Activated CD8-positive, alpha-beta T cell treated with anti-CD3 and anti-CD28 coated beads for 36 hours (primary cell): ENCODE data around the gene KCTD16. TPM values are rescaled to one million over a fixed set of nuclear protein-coding genes. Genes with fewer than 3 reads are reported as not detected.

Experiments
- ATAC-seq: fragments of 200-7000 bp; cut with Tn5 transposase; one replicate; pipeline ENCODE4 v1.10.0; 2021; ENCODE audit warnings: mild to moderate bottlenecking, moderate library complexity
- CTCF ChIA-PET: fragments of 350-600 bp; sonication (Branson Sonifier 250); formaldehyde crosslinking; loops from one replicate; lab custom pipeline; 2021; ENCODE audit warnings: antibody characterized with exemption; lab: Charles Lee
- POLR2A ChIA-PET: fragments of 350-600 bp; sonication (Branson Sonifier 250); formaldehyde crosslinking; loops from one replicate; lab custom pipeline; 2021; ENCODE audit warnings: antibody characterized with exemption; lab: Charles Lee
- DNase-seq: peaks from one replicate; pipeline ENCODE4 v3.0.0-alpha.2; 2020
- H3K27ac Mint-ChIP-seq: one replicate; pipeline ENCODE4 v1.8.0; 2021; ENCODE audit warnings: mild to moderate bottlenecking, mixed read lengths
- H3K27me3 Mint-ChIP-seq: one replicate; pipeline ENCODE4 v1.8.0; 2021; ENCODE audit warnings: mixed read lengths
- H3K36me3 Mint-ChIP-seq: one replicate; pipeline ENCODE4 v1.8.0; 2021; ENCODE audit warnings: low read depth, mixed read lengths
- H3K4me1 Mint-ChIP-seq: one replicate; pipeline ENCODE4 v1.8.0; 2021; ENCODE audit warnings: low read depth, mixed read lengths
- H3K4me3 Mint-ChIP-seq: one replicate; pipeline ENCODE4 v1.8.0; 2021; ENCODE audit warnings: mild to moderate bottlenecking, moderate library complexity, mixed read lengths
- H3K9me3 Mint-ChIP-seq: one replicate; pipeline ENCODE4 v1.8.0; 2021; ENCODE audit warnings: mixed read lengths
- intact Hi-C: fragments of 100-400 bp; cut with micrococcal nuclease; formaldehyde crosslinking; loops from one replicate; pipeline ENCODE4 v1.10.0; 2022
- total RNA-seq, 2 experiments: library from RNA; stranded (reverse); gene quantifications; one replicate each; pipeline ENCODE4 v1.2.3, GENCODE V29; 2021
- TF ChIP-seq, protein P1 (sequence below): fragments of 200-600 bp; IDR thresholded peaks from one replicate; pipeline ENCODE4 v1.8.0; 2022; ENCODE audit warnings: antibody characterized with exemption, mild to moderate bottlenecking

The KCTD16 gene
- total RNA-seq, 2 experiments from 2014 or later: 0.27 to 0.29 TPM

DNA sequence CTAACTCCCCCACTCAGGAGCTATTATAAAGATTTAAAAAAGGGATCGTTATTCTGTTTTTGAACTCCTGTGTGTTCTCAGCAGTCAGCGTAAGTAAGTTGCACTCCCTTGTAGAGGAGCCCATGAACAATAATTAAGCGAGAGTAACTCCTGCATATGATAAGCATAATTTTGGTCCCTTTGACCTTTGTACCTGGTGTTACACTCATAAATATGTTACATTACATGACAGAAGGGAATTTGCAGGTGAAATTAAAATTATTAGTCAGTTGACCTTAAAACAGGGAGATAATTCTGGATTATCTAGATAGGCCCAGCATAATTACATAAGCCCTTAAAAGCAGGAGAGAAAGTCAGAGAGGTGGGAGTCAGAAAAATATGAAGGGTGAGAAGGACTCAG lies 197.3 kb downstream of the KCTD16 start:
- Mint-ChIP-seq H3K36me3 (no peaks in the 10 kb centered on the region), H3K4me3 (no peak overlapping the region), H3K27ac (no peak overlapping the region), H3K4me1 (no peaks in the 10 kb centered on the region), H3K9me3 (no peaks in the 10 kb centered on the region), H3K27me3 (peaks cover 1% of the 10 kb centered on the region)
- intact Hi-C loops: no loop called here
- DNase-seq: no peak
- CTCF ChIA-PET: no interaction called here
- POLR2A ChIA-PET: no interaction called here
- TF ChIP-seq, protein P1, sequence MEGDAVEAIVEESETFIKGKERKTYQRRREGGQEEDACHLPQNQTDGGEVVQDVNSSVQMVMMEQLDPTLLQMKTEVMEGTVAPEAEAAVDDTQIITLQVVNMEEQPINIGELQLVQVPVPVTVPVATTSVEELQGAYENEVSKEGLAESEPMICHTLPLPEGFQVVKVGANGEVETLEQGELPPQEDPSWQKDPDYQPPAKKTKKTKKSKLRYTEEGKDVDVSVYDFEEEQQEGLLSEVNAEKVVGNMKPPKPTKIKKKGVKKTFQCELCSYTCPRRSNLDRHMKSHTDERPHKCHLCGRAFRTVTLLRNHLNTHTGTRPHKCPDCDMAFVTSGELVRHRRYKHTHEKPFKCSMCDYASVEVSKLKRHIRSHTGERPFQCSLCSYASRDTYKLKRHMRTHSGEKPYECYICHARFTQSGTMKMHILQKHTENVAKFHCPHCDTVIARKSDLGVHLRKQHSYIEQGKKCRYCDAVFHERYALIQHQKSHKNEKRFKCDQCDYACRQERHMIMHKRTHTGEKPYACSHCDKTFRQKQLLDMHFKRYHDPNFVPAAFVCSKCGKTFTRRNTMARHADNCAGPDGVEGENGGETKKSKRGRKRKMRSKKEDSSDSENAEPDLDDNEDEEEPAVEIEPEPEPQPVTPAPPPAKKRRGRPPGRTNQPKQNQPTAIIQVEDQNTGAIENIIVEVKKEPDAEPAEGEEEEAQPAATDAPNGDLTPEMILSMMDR: no peak
- ATAC-seq: no peak

DNA sequence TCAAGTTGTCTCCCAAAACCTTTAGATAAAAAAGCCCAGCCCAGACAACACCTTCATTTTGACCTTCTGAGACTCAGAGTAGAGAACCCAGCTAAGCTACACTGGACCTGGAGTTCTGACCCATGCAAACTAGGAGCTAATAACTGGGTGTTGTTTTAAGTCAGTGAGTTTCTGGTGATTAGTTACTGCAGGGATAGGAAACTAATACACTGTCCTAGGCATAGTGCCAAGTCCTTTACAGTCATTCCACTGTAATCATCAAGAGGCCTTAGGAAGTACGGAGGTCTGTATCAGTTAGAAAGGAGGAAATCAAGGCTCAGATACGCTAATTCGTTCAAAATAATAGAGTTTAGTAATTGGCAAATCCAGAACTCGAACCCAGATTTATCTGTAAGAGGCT lies 197.9 kb downstream of the KCTD16 start:
- TF ChIP-seq, protein P1: no peak
- ChIA-PET POLR2A (no interaction called here), CTCF (no interaction called here)
- H3K4me1 Mint-ChIP-seq: no peaks in the 10 kb centered on the region
- H3K4me3 Mint-ChIP-seq: no peak overlapping the region
- H3K27ac Mint-ChIP-seq: no peak overlapping the region
- no peaks in the 10 kb centered on the region for H3K9me3 Mint-ChIP-seq
- DNase-seq: no peak
- H3K27me3 Mint-ChIP-seq: peaks cover 1% of the 10 kb centered on the region
- no peaks in the 10 kb centered on the region for H3K36me3 Mint-ChIP-seq
- intact Hi-C loops: no loop called here
- no peak for ATAC-seq

DNA sequence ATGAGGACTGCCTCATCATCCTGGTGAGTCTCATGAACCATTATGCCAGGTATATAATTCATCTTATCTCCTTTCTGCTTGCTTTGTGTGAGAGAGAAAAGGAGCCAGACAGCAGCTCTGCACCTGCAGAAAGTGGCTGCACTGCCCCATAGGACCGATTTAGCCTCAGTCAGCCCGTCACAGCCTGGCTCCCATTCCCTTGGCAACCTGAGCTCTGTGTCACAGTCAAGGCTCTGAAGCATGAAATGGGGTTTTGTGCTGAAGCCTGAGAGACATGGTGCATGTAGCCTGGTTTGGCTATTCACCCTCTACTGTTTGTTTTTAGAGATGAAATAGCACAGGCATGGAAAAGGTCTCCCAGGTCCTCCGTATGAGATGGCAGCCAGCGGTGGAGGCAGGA lies 198.3 kb downstream of the KCTD16 start:
- intact Hi-C loops: no loop called here
- no peak for ATAC-seq
- TF ChIP-seq, protein P1: no peak
- Mint-ChIP-seq H3K27ac (no peak overlapping the region), H3K4me1 (no peaks in the 10 kb centered on the region), H3K36me3 (no peaks in the 10 kb centered on the region), H3K9me3 (no peaks in the 10 kb centered on the region), H3K4me3 (no peak overlapping the region), H3K27me3 (peaks cover 1% of the 10 kb centered on the region)
- POLR2A ChIA-PET: no interaction called here
- CTCF ChIA-PET: no interaction called here
- DNase-seq: no peak

DNA sequence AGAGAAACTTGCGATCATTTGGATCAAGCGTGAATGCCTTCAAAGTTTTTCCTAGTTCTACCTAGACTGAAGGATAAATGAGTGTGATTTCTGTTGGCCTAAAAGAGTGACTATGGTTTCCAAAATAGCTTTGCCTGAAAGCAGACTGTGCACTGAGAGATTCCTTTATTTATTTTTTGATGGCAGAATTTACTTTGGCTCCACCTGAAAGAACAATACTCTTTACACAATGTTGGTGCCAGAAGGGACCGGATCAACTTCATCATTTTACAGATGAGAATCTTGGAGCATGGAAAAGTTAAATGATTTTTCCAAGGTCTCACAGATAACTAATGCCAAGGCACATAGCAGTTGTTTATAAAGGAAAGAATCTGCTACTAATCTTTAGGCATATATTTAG lies 199.6 kb downstream of the KCTD16 start:
- ATAC-seq: no peak
- no peak overlapping the region for H3K4me3 Mint-ChIP-seq
- CTCF ChIA-PET: no interaction called here

DNA sequence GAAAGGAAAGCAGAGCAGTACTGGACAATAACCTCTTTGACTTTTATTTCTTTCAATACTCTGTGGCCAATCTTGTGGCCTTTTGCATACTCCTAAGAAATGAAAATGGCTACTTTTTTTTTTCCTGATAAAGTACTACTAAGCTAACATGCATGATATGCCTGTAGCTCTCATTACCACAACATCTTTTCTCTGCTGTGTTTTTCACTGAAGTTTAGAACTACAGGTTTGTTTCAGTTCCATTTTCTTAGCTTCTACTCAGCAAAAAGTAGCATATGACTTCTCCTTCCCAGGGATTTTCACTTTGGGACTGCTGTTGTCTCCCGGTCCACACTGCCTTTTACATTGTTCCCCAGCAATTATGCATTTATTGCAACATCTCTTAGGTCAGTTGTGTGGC lies 204.0 kb downstream of the KCTD16 start:
- Mint-ChIP-seq H3K27ac (no peak overlapping the region), H3K4me1 (no peaks in the 10 kb centered on the region), H3K27me3 (no peaks in the 10 kb centered on the region), H3K9me3 (no peaks in the 10 kb centered on the region), H3K4me3 (no peak overlapping the region), H3K36me3 (no peaks in the 10 kb centered on the region)
- DNase-seq (no peak), ATAC-seq (no peak)
- ChIA-PET POLR2A (no interaction called here), CTCF (no interaction called here)
- intact Hi-C loops: no loop called here
- TF ChIP-seq, protein P1: no peak

More for the DNA sequence above, 199.6 kb downstream of the KCTD16 start:
- Mint-ChIP-seq H3K27me3 (peaks cover 1% of the 10 kb centered on the region), H3K27ac (no peak overlapping the region), H3K9me3 (no peaks in the 10 kb centered on the region), H3K36me3 (no peaks in the 10 kb centered on the region), H3K4me1 (no peaks in the 10 kb centered on the region)
- DNase-seq: no peak
- intact Hi-C loops: no loop called here
- TF ChIP-seq, protein P1: no peak
- POLR2A ChIA-PET: no interaction called here
